HG02759 (cell line): Measurements from ENCODE around the gene IL4I1.
A peak's percentile ranks its signal among the peaks of the same experiment; 100 is the strongest.

Source experiments
- ATAC-seq: cut with Tn5 transposase; IDR thresholded peaks from one replicate; pipeline ENCODE4 v1.9.1; 2021; ENCODE audit warnings: mild to moderate bottlenecking, moderate library complexity; ENCODE audit not compliant: unreplicated experiment

The IL4I1 gene

GRCh38 chr19:49866933-49867782 is 29.5 kb downstream of the IL4I1 start, which contains the start of gene PNKP:
Gene PNKP (minus strand): TSS chr19:49867576. CDS start chr19:49867204, 372 bp downstream.
- peak; percentile 54 for ATAC-seq

GRCh38 chr19:49864890-49865289 is 31.8 kb downstream of the IL4I1 start:
- ATAC-seq, result no peak

GRCh38 chr19:49863935-49864320 is 32.8 kb downstream of the IL4I1 start:
- ATAC-seq, result no peak

GRCh38 chr19:49863254-49863934 is 33.3 kb downstream of the IL4I1 start:
- no peak for ATAC-seq

GRCh38 chr19:49862391-49863253 is 34.1 kb downstream of the IL4I1 start:
- no peak for ATAC-seq

- no peak for ATAC-seq
These were observed 34.9 kb downstream of the IL4I1 start for GRCh38 chr19:49861541-49862378.

GRCh38 chr19:49861107-49861506 is 35.6 kb downstream of the IL4I1 start:
- no peak for ATAC-seq

- no peak for ATAC-seq
These were observed 36.2 kb downstream of the IL4I1 start for GRCh38 chr19:49860336-49861102.

GRCh38 chr19:49859682-49860335 is 36.9 kb downstream of the IL4I1 start:
- no peak for ATAC-seq

- no peak for ATAC-seq
These were observed 38.4 kb downstream of the IL4I1 start for GRCh38 chr19:49858088-49858985.

GRCh38 chr19:49857838-49858087 is 38.9 kb downstream of the IL4I1 start:
- no peak for ATAC-seq

GRCh38 chr19:49857061-49857837 is 39.4 kb downstream of the IL4I1 start:
- no peak for ATAC-seq

- ATAC-seq, result no peak
These were observed 40.1 kb downstream of the IL4I1 start for GRCh38 chr19:49856574-49857021.

GRCh38 chr19:49855676-49856573 is 40.8 kb downstream of the IL4I1 start:
- ATAC-seq, result no peak

GRCh38 chr19:49855277-49855675 is 41.4 kb downstream of the IL4I1 start:
- ATAC-seq, result no peak
